ENCODE data around the gene SEBOX.

GRCh38 chr17:28330671-28331070 lies 34.3 kb downstream of the SEBOX start:
- TF ChIP-seq POLR2AphosphoS5 (IDR thresholded peaks at IDR 0.05; ENCODE audit: low read depth, low read length) (no peak), REST (IDR thresholded peaks at IDR 0.05; ENCODE audit: insufficient read depth in 1 of 2, low read depth in 2 of 2, low read length in 2 of 2) (no peak), TAF1 (IDR thresholded peaks at IDR 0.05; ENCODE audit: borderline replicate concordance, insufficient read depth, low read length) (no peak), SIN3A (IDR thresholded peaks at IDR 0.05; ENCODE audit: borderline replicate concordance, insufficient read depth, low read length) (no peak), FOXP2 (optimal IDR thresholded peaks at IDR 0.05; ENCODE audit: borderline replicate concordance, extremely low read depth, extremely low read length, insufficient read depth) (no peak)

Data from PFSK-1 (cell line).